GM12878 (cell line): ENCODE data around the gene GJB6. TPM values are rescaled to one million over a fixed set of nuclear protein-coding genes. Genes with fewer than 3 reads are reported as not detected.

Source experiments
- ATAC-seq: fragments of 200-7000 bp; cut with Tn5 transposase; 3 replicates; pipeline ENCODE4 v1.9.1; 2020; ENCODE audit warnings: mild to moderate bottlenecking, moderate library complexity
- BruUV-seq: library from RNA; stranded (reverse); fragments of 400-500 nt; replicated peaks from 2 replicates; lab custom pipeline; 2021; lab: Mats Ljungman, UMichigan
- CTCF ChIA-PET: fragments of 300-600 bp; sonication (Branson Sonifier 250); formaldehyde crosslinking; extraction: SDS; loops from one replicate; lab custom pipeline; 2021; ENCODE audit warnings: inconsistent platforms; lab: Yijun Ruan, JAX
- POLR2A ChIA-PET: fragments of 350-600 bp; formaldehyde crosslinking; extraction: SDS; loops from one replicate; lab custom pipeline; 2021; ENCODE audit warnings: inconsistent platforms; lab: Charles Lee
- RAD21 ChIA-PET: fragments of 300-600 bp; sonication (Branson Sonifier 250); formaldehyde crosslinking; loops from one replicate; lab custom pipeline; 2023; ENCODE audit warnings: antibody characterized with exemption; ENCODE audit not compliant: unreplicated experiment; lab: Charles Lee
- SMC1A ChIA-PET: fragments of 300-600 bp; sonication (Branson Sonifier 250); formaldehyde crosslinking; loops from one replicate; lab custom pipeline; 2023; ENCODE audit not compliant: unreplicated experiment, uncharacterized antibody; lab: Charles Lee
- DNase-seq: peaks from one replicate; pipeline ENCODE4 v3.0.0-alpha.2; 2011; ENCODE audit warnings: low read depth, low spot score
- FAIRE-seq: peaks from 3 replicates; lab custom pipeline; 2011; peaks lifted over from hg19 to GRCh38; lab: Jason Lieb, UNC
- H2AFZ ChIP-seq: 2 replicates; pipeline ENCODE4 v1.6.0; 2011; ENCODE audit warnings: low read depth, low read length, control low read depth; ENCODE audit not compliant: control insufficient read depth
- H3K27ac ChIP-seq: 2 replicates; pipeline ENCODE4 v1.5.1; 2011; ENCODE audit warnings: control low read depth; ENCODE audit not compliant: control insufficient read depth, insufficient read depth
- H3K27me3 ChIP-seq, 2 experiments: replicated peaks in 1 of 2; 2 replicates each; pipeline versions ENCODE4 v1.6.0 to v1.6.1; 2011; ENCODE audit warnings: low read length in 1 of 2; ENCODE audit not compliant: control insufficient read depth in 2 of 2, insufficient read depth in 2 of 2
- H3K36me3 ChIP-seq, 2 experiments: 2 replicates each; pipeline ENCODE4 v1.5.1; 2011; ENCODE audit warnings: low read length in 1 of 2; ENCODE audit not compliant: control insufficient read depth in 2 of 2, insufficient read depth in 2 of 2
- H3K4me1 ChIP-seq: 2 replicates; pipeline ENCODE4 v1.6.1; 2011; ENCODE audit warnings: mild to moderate bottlenecking, low read length, moderate library complexity, mixed read lengths; ENCODE audit not compliant: control insufficient read depth, insufficient read depth
- H3K4me2 ChIP-seq: 2 replicates; pipeline ENCODE4 v1.6.0; 2011; ENCODE audit warnings: control low read depth; ENCODE audit not compliant: control insufficient read depth, insufficient read depth
- H3K4me3 ChIP-seq: fragments of 200-600 bp; sonication (generic); 2 replicates; pipeline ENCODE4 v1.5.1; 2016
- H3K79me2 ChIP-seq: 2 replicates; pipeline ENCODE4 v1.6.0; 2011; ENCODE audit warnings: low read length; ENCODE audit not compliant: control insufficient read depth, insufficient read depth
- H3K9ac ChIP-seq: 2 replicates; pipeline ENCODE4 v1.8.0; 2011; ENCODE audit warnings: low read length, control low read depth, mixed read lengths; ENCODE audit not compliant: control insufficient read depth, insufficient read depth
- H3K9me3 ChIP-seq: replicated peaks from 3 replicates; pipeline ENCODE4 v1.5.1; 2011; ENCODE audit warnings: mild to moderate bottlenecking, low read length; ENCODE audit not compliant: control insufficient read depth, insufficient read depth
- H4K20me1 ChIP-seq: 2 replicates; pipeline ENCODE4 v1.6.0; 2011; ENCODE audit not compliant: control insufficient read depth, insufficient read depth
- RBBP5 ChIP-seq: fragments of 200-600 bp; sonication (generic); conservative IDR thresholded peaks from 2 replicates; pipeline ENCODE4 v1.6.1; 2016
- SMAD1 ChIP-seq: fragments of 450-650 bp; IDR thresholded peaks from 2 replicates; pipeline ENCODE4 v1.6.1; 2018; ENCODE audit warnings: mild to moderate bottlenecking, low read depth; ENCODE audit not compliant: partially characterized antibody
- YY1 ChIP-seq: IDR thresholded peaks from 2 replicates; pipeline ENCODE4 v1.6.1; 2011; ENCODE audit warnings: low read depth, mild to moderate bottlenecking, low read length
- ZNF687 ChIP-seq: fragments of 450-650 bp; IDR thresholded peaks from 2 replicates; pipeline ENCODE4 v1.6.1; 2017; ENCODE audit warnings: mild to moderate bottlenecking, moderate library complexity
- WGBS: methylation state at CpG from one replicate; pipeline ENCODE4 v1.1.6; 2016; ENCODE audit warnings: low lambda C conversion rate; ENCODE audit not compliant: insufficient replicate concordance, insufficient coverage; ENCODE audit errors: missing lambda C conversion rate; 5-methylcytosine and 5-hydroxymethylcytosine counted together
- in situ Hi-C: fragments of 300-500 bp; cut with MboI; formaldehyde crosslinking; loops from 9 replicates; pipeline ENCODE4 v1.14.3; 2018; ENCODE audit warnings: mixed read lengths
- intact Hi-C: fragments of 100-400 bp; cut with micrococcal nuclease; formaldehyde crosslinking; loops from one replicate; pipeline ENCODE4 v1.14.2; 2022; ENCODE audit not compliant: unreplicated experiment
- polyA plus RNA-seq, 11 experiments: library from polyadenylated mRNA; depleted of rRNA in 4 of 11; unstranded in 6 of 11; stranded (reverse) in 5 of 11; fragments of >200 nt; fragmentation: Nextera tagmentation in 4 of 11; fragmentation: Illumina TruSeq in 1 of 11; extraction: Ambion mirVana in 4 of 11; extraction: Trizol in 1 of 11; gene quantifications; 1 replicate in 1 of 11; 2 replicates in 10 of 11; pipeline versions ENCODE4 v1.2.1 to v1.2.3, GENCODE V29; 2011 to 2016; ENCODE audit warnings: inconsistent platforms in 2 of 11, missing spikeins in 2 of 11, low read depth in 1 of 11
- total RNA-seq, 4 experiments: library from RNA; depleted of rRNA in 3 of 4; stranded (reverse); fragments of >200 nt in 3 of 4; fragmentation: Illumina TruSeq in 1 of 4; extraction: Trizol in 1 of 4; gene quantifications; 2 replicates each; pipeline versions ENCODE4 v1.2.1 to v1.2.3, GENCODE V29; 2013 to 2021

Gene GJB6
- total and polyA plus RNA-seq, 10 of the 15 experiments (the other 5 are each of a cell fraction or from before 2014, with no cell fraction given), result 0.03 TPM; not detected in 9

GRCh38 chr13:20274466-20274865 is 42.3 kb upstream of the GJB6 start:
- Histone ChIP-seq H3K36me3 (no peaks in the 10 kb centered on the region), H3K79me2 (no peaks in the 10 kb centered on the region), H3K27ac (no peak overlapping the region), H3K9me3 (no peaks in the 10 kb centered on the region), H2AFZ (no peak overlapping the region), H3K9ac (no peak overlapping the region), H3K4me3 (no peak overlapping the region), H3K27me3 (no peaks in the 10 kb centered on the region), H3K4me2 (no peak overlapping the region), H4K20me1 (no peaks in the 10 kb centered on the region), H3K4me1 (no peaks in the 10 kb centered on the region)
- BruUV-seq, result no TSS peak
- TF ChIP-seq YY1 (no peak), ZNF687 (no peak), SMAD1 (no peak), RBBP5 (no peak)
- ATAC-seq, result no peak
- no peak for FAIRE-seq
- ChIA-PET CTCF (no interaction called here), SMC1A (no interaction called here), POLR2A (no interaction called here), RAD21 (no interaction called here)
- WGBS, result 67% methylated on average over 4 of the region's 4 CpGs
- in situ Hi-C loops, result no loop called here
- DNase-seq, result no peak
- intact Hi-C loops, result no loop called here
